ENCODE results near the gene LY86.

LY86 gene

DNA sequence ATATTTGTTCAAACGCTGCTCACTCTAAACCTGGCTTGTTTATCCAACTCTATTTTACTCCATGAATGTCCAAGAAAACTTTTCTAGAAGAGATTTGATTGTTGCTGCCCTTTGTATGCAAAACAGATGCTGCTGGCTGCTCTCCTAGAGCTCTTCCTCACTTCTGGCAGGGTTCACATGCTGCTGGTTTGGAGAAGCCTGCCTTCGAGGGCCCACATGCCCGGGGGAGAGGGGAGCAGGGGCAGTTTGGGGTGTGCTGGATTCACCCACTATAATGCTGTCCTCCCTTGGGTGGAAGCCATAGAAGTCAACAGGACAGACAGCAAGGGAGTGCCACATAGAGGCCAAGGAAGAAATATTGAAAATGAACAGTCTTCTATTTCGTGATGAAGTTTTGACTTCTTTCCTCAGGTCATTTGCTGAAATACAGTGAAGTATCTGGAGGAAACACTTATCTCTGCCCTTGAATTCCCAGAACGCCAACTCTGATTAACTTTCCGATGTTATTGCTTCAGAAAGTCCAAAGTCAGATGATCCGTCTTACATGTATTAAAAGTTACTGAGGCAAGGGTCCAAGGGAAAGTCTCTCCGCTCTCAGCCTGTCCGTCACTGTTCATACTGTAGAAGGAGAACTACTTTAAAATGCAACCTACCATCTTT, 32.4 kb downstream of the LY86 start:
- H3K27ac ChIP-seq (ENCODE audit: poor library complexity, severe bottlenecking): no peak overlapping the region
- H3K27me3 ChIP-seq (ENCODE audit: insufficient read depth, poor library complexity, severe bottlenecking): peaks cover 8% of the 10 kb centered on the region
- no peaks in the 10 kb centered on the region for H3K36me3 ChIP-seq (ENCODE audit: low read depth)
- H3K4me3 ChIP-seq (ENCODE audit: severe bottlenecking): no peak overlapping the region
- DNase-seq (ENCODE audit: low spot score) (no peak), ATAC-seq (ENCODE audit: low read depth) (no peak)
- TF ChIP-seq, protein P1, sequence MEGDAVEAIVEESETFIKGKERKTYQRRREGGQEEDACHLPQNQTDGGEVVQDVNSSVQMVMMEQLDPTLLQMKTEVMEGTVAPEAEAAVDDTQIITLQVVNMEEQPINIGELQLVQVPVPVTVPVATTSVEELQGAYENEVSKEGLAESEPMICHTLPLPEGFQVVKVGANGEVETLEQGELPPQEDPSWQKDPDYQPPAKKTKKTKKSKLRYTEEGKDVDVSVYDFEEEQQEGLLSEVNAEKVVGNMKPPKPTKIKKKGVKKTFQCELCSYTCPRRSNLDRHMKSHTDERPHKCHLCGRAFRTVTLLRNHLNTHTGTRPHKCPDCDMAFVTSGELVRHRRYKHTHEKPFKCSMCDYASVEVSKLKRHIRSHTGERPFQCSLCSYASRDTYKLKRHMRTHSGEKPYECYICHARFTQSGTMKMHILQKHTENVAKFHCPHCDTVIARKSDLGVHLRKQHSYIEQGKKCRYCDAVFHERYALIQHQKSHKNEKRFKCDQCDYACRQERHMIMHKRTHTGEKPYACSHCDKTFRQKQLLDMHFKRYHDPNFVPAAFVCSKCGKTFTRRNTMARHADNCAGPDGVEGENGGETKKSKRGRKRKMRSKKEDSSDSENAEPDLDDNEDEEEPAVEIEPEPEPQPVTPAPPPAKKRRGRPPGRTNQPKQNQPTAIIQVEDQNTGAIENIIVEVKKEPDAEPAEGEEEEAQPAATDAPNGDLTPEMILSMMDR (IDR thresholded peaks at IDR 0.05; ENCODE audit: poor library complexity, severe bottlenecking): no peak
- H3K9me3 ChIP-seq (ENCODE audit: severe bottlenecking): no peaks in the 10 kb centered on the region
- H3K4me1 ChIP-seq (ENCODE audit: insufficient read depth, poor library complexity, severe bottlenecking): no peaks in the 10 kb centered on the region

GRCh38 chr6:6622501-6622900, 34.0 kb downstream of the LY86 start:
- Histone ChIP-seq H3K4me1 (ENCODE audit: insufficient read depth, poor library complexity, severe bottlenecking) (no peaks in the 10 kb centered on the region), H3K27ac (ENCODE audit: poor library complexity, severe bottlenecking) (no peak overlapping the region), H3K9me3 (ENCODE audit: severe bottlenecking) (no peaks in the 10 kb centered on the region), H3K4me3 (ENCODE audit: severe bottlenecking) (no peak overlapping the region), H3K27me3 (ENCODE audit: insufficient read depth, poor library complexity, severe bottlenecking) (peaks cover 8% of the 10 kb centered on the region), H3K36me3 (ENCODE audit: low read depth) (no peaks in the 10 kb centered on the region)
- TF ChIP-seq, protein P1 (IDR thresholded peaks at IDR 0.05; ENCODE audit: poor library complexity, severe bottlenecking): no peak
- ATAC-seq (ENCODE audit: low read depth) (no peak), DNase-seq (ENCODE audit: low spot score) (no peak)

DNA sequence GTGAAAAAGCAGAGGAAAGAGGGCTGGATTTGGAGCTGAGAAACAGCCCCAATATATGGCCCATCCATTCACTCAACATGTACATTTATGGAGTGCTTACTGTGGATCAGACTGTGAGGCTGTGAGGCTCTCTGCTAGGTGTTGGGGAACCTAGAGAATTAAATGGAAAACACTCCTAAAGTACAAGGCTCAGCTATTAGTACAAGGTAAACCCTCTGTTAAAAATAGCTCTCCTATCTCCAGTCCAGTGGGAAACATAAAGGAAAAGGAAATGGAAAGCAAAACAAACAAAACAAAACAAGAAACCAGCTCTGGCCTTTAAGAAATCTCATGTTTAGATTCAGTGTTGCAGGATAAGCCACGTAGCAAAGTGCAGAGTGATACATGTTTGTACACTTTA, 35.0 kb downstream of the LY86 start:
- Histone ChIP-seq H3K9me3 (ENCODE audit: severe bottlenecking) (no peaks in the 10 kb centered on the region), H3K27ac (ENCODE audit: poor library complexity, severe bottlenecking) (no peak overlapping the region), H3K4me1 (ENCODE audit: insufficient read depth, poor library complexity, severe bottlenecking) (no peaks in the 10 kb centered on the region), H3K27me3 (ENCODE audit: insufficient read depth, poor library complexity, severe bottlenecking) (peaks cover 9% of the 10 kb centered on the region), H3K4me3 (ENCODE audit: severe bottlenecking) (no peak overlapping the region), H3K36me3 (ENCODE audit: low read depth) (no peaks in the 10 kb centered on the region)
- DNase-seq (ENCODE audit: low spot score): no peak
- no peak for ATAC-seq (ENCODE audit: low read depth)
- TF ChIP-seq, protein P1 (IDR thresholded peaks at IDR 0.05; ENCODE audit: poor library complexity, severe bottlenecking): no peak

DNA sequence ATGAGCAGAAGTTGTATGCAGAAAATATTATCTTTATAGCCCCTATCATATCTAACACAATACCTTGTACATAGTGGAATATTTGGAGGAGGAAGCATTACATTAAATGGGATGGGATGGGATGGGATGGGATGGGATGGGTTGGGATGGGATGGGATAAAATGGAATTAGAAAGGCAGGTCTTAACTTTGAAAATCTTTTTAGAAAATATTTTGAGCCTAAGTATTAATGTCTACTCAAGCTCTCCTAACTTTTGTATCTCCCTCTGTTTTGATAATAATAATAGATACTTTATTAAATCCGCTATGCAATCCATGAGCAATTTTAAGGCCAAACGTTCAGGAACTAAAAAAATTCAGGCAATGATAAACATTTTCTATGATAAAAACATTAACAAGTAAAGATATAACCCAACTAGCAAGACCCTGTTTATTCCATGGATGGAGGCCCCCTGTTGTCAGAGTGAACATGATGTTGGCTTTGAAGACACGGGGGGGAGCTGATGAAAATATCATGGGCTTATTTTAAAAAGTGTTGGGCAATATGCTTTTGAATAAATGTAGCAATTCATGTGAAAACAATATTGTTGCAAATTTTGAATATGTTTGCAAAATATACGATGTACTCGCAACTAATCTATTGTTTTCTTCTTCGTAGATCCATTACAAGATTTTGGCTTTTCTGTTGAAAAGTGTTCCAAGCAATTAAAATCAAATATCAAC, 35.9 kb downstream of the LY86 start:
- DNase-seq (ENCODE audit: low spot score): no peak
- TF ChIP-seq, protein P1 (IDR thresholded peaks at IDR 0.05; ENCODE audit: poor library complexity, severe bottlenecking): no peak
- Histone ChIP-seq H3K27me3 (ENCODE audit: insufficient read depth, poor library complexity, severe bottlenecking) (peaks cover 11% of the 10 kb centered on the region), H3K36me3 (ENCODE audit: low read depth) (no peaks in the 10 kb centered on the region), H3K9me3 (ENCODE audit: severe bottlenecking) (no peaks in the 10 kb centered on the region), H3K4me3 (ENCODE audit: severe bottlenecking) (no peak overlapping the region), H3K4me1 (ENCODE audit: insufficient read depth, poor library complexity, severe bottlenecking) (no peaks in the 10 kb centered on the region), H3K27ac (ENCODE audit: poor library complexity, severe bottlenecking) (no peak overlapping the region)
- ATAC-seq (ENCODE audit: low read depth): no peak

GRCh38 chr6:6626187-6626586, 37.7 kb downstream of the LY86 start:
- no peaks in the 10 kb centered on the region for H3K4me1 ChIP-seq (ENCODE audit: insufficient read depth, poor library complexity, severe bottlenecking)
- peaks cover 19% of the 10 kb centered on the region for H3K27me3 ChIP-seq (ENCODE audit: insufficient read depth, poor library complexity, severe bottlenecking)
- ATAC-seq (ENCODE audit: low read depth): no peak
- no peak overlapping the region for H3K27ac ChIP-seq (ENCODE audit: poor library complexity, severe bottlenecking)
- TF ChIP-seq, protein P1 (IDR thresholded peaks at IDR 0.05; ENCODE audit: poor library complexity, severe bottlenecking): no peak
- no peak for DNase-seq (ENCODE audit: low spot score)
- no peak overlapping the region for H3K4me3 ChIP-seq (ENCODE audit: severe bottlenecking)
- no peaks in the 10 kb centered on the region for H3K36me3 ChIP-seq (ENCODE audit: low read depth)
- H3K9me3 ChIP-seq (ENCODE audit: severe bottlenecking): no peaks in the 10 kb centered on the region

Data from RWPE2 (cell line).